Astrocyte (in vitro differentiated cells and primary cell): Measurements from ENCODE around the gene CDRT4.

Experiments used
- CTCF ChIP-seq: IDR thresholded peaks from 2 replicates; pipeline ENCODE4 v1.5.1; 2011; ENCODE audit warnings: low read depth, mild to moderate bottlenecking, inconsistent platforms, low read length, moderate library complexity; ENCODE audit not compliant: insufficient read depth
- EZH2 ChIP-seq: IDR thresholded peaks from 2 replicates; pipeline ENCODE4 v1.6.1; 2012; ENCODE audit warnings: mild to moderate bottlenecking, low read length, inconsistent platforms; ENCODE audit not compliant: insufficient read depth

GRCh38 chr17:15501793-15502192 is 34.4 kb upstream of the CDRT4 start:
- TF ChIP-seq CTCF = no peak
- TF ChIP-seq EZH2 = no peak
